ENCODE measurements around the gene RETREG3.
"Not testable (repeated sequence)": the region's sequence is repeated elsewhere in the genome, so short reads cannot be mapped to it uniquely, and the experiment has no call there.

Gene RETREG3

GRCh38 chr17:42571435-42572225 lies 37.5 kb downstream of the RETREG3 start:
- no peak for DNase-seq (ENCODE audit: low spot score)

- no peak for DNase-seq (ENCODE audit: low spot score)
These were observed 40.6 kb downstream of the RETREG3 start for GRCh38 chr17:42568341-42569111.

GRCh38 chr17:42566883-42567573 lies 42.1 kb downstream of the RETREG3 start, which contains the start of gene MLX:
MLX (plus strand) TSS chr17:42567100; CDS start chr17:42567125, 25 bp downstream.
- DNase-seq (ENCODE audit: low spot score): peak; percentile 100

GRCh38 chr17:42566215-42566882 lies 42.8 kb downstream of the RETREG3 start:
- no peak for DNase-seq (ENCODE audit: low spot score)

- no peak for DNase-seq (ENCODE audit: low spot score)
These were observed 43.5 kb downstream of the RETREG3 start for GRCh38 chr17:42565523-42566214.

- no peak for DNase-seq (ENCODE audit: low spot score)
These were observed 44.2 kb downstream of the RETREG3 start for GRCh38 chr17:42564815-42565522.

GRCh38 chr17:42563950-42564349 lies 45.2 kb downstream of the RETREG3 start:
- DNase-seq (ENCODE audit: low spot score): no peak

- DNase-seq (ENCODE audit: low spot score): no peak
These were observed 45.6 kb downstream of the RETREG3 start for GRCh38 chr17:42563543-42563942.

- no peak for DNase-seq (ENCODE audit: low spot score)
These were observed 46.0 kb downstream of the RETREG3 start for GRCh38 chr17:42563143-42563509.

- peak; percentile 46 for DNase-seq (ENCODE audit: low spot score)
These were observed 46.6 kb downstream of the RETREG3 start for GRCh38 chr17:42562388-42563142.

GRCh38 chr17:42561897-42562387 lies 47.2 kb downstream of the RETREG3 start, which contains the start of gene COASY:
COASY (plus strand) TSS chr17:42562148; CDS start chr17:42562623, 475 bp downstream.
- DNase-seq (ENCODE audit: low spot score): peak; percentile 98

GRCh38 chr17:42560246-42560645 lies 48.9 kb downstream of the RETREG3 start:
- DNase-seq (ENCODE audit: low spot score): no peak

- DNase-seq (ENCODE audit: low spot score): no peak
These were observed 50.1 kb downstream of the RETREG3 start for GRCh38 chr17:42559075-42559474.

GRCh38 chr17:42555961-42556617 lies 53.1 kb downstream of the RETREG3 start:
- not testable (repeated sequence) for DNase-seq (ENCODE audit: low spot score)

GRCh38 chr17:42555122-42555622 lies 54.0 kb downstream of the RETREG3 start:
- no peak for DNase-seq (ENCODE audit: low spot score)

GRCh38 chr17:42554250-42555121 lies 54.7 kb downstream of the RETREG3 start:
- peak; percentile 88 for DNase-seq (ENCODE audit: low spot score)

GRCh38 chr17:42553866-42554249 lies 55.3 kb downstream of the RETREG3 start:
- DNase-seq (ENCODE audit: low spot score): no peak

Data from AG08396 (cell line).